ENCODE measurements around the gene ARG2. TPM values are rescaled to one million over a fixed set of nuclear protein-coding genes. Genes with fewer than 3 reads are reported as not detected.

Gene ARG2
- 1 to 10 TPM; 3.5 to 9.6 (median 5.4) TPM for total RNA-seq

- Histone ChIP-seq H3K27ac (peak within 1 kb of the TSS; percentile 25), H3K4me1 (peaks cover 34% of the 10 kb centered on the region), H3K4me3 (peak within 1 kb of the TSS; percentile 67), H3K36me3 (no peaks in the 10 kb centered on the region), H3K9me3 (no peaks in the 10 kb centered on the region), H3K27me3 (no peaks in the 10 kb centered on the region)
- TF ChIP-seq POLR2A (IDR thresholded peaks at IDR 0.05) (peak in 1 of 2 donors; percentile 36), EP300 (IDR thresholded peaks at IDR 0.05) (peak; percentile 33), POLR2AphosphoS5 (IDR thresholded peaks at IDR 0.05) (peak in 1 of 3 donors; percentile 35), CTCF (IDR thresholded peaks at IDR 0.05) (no peak)
- peak; percentile 97 to 98 for DNase-seq (ENCODE audit: low spot score in 2 of 2)
- under 1% methylated on average over 16 of the region's 62 CpGs for WGBS
Measured at GRCh38 chr14:67619446-67620216, at the start of gene ARG2. Gene ARG2, plus strand, starts transcription at chr14:67619920. Its CDS starts 58 bp downstream, at chr14:67619978.

GRCh38 chr14:67570453-67570852, 49.3 kb upstream of the ARG2 start:
- DNase-seq (ENCODE audit: low spot score in 2 of 2): no peak
- no peaks in the 10 kb centered on the region for H3K4me1 ChIP-seq
- H3K27me3 ChIP-seq: no peaks in the 10 kb centered on the region
- no peak overlapping the region for H3K27ac ChIP-seq
- no peak overlapping the region for H3K4me3 ChIP-seq
- TF ChIP-seq CTCF (IDR thresholded peaks at IDR 0.05): no peak
- TF ChIP-seq POLR2AphosphoS5 (IDR thresholded peaks at IDR 0.05): no peak
- no peak for TF ChIP-seq POLR2A (IDR thresholded peaks at IDR 0.05)
- H3K9me3 ChIP-seq: no peaks in the 10 kb centered on the region
- 84% methylated on average over 7 of the region's 7 CpGs for WGBS
- peaks cover 5% of the 10 kb centered on the region for H3K36me3 ChIP-seq

- DNase-seq (ENCODE audit: low spot score in 2 of 2): no peak
- no peaks in the 10 kb centered on the region for H3K27me3 ChIP-seq
- peaks cover 5% of the 10 kb centered on the region for H3K36me3 ChIP-seq
- H3K4me1 ChIP-seq: no peaks in the 10 kb centered on the region
- TF ChIP-seq CTCF (IDR thresholded peaks at IDR 0.05) (peak; percentile 51 to 75), POLR2A (IDR thresholded peaks at IDR 0.05) (no peak), EP300 (IDR thresholded peaks at IDR 0.05) (no peak)
- H3K4me3 ChIP-seq: no peak overlapping the region
- no peak overlapping the region for H3K27ac ChIP-seq
- WGBS: 47% methylated on average over 13 of the region's 14 CpGs
- no peaks in the 10 kb centered on the region for H3K9me3 ChIP-seq
Measured at GRCh38 chr14:67571275-67571990, 48.3 kb upstream of the ARG2 start.

GRCh38 chr14:67571991-67572323, 47.8 kb upstream of the ARG2 start:
- 100% methylated on average over 1 of the region's 19 CpGs for WGBS
- TF ChIP-seq POLR2A (IDR thresholded peaks at IDR 0.05) (no peak), POLR2AphosphoS5 (IDR thresholded peaks at IDR 0.05) (no peak), EP300 (IDR thresholded peaks at IDR 0.05) (no peak), CTCF (IDR thresholded peaks at IDR 0.05) (no peak)
- H3K36me3 ChIP-seq: peaks cover 5% of the 10 kb centered on the region

GRCh38 chr14:67572608-67573007, 47.1 kb upstream of the ARG2 start:
- Histone ChIP-seq H3K36me3 (peaks cover 5% of the 10 kb centered on the region), H3K27ac (no peak overlapping the region), H3K4me3 (no peak overlapping the region), H3K4me1 (no peaks in the 10 kb centered on the region), H3K9me3 (no peaks in the 10 kb centered on the region), H3K27me3 (no peaks in the 10 kb centered on the region)
- DNase-seq (ENCODE audit: low spot score in 2 of 2): peak in 1 of 2 donors; percentile 43
- no peak for TF ChIP-seq POLR2A (IDR thresholded peaks at IDR 0.05)
- TF ChIP-seq POLR2AphosphoS5 (IDR thresholded peaks at IDR 0.05): no peak
- no peak for TF ChIP-seq EP300 (IDR thresholded peaks at IDR 0.05)
- TF ChIP-seq CTCF (IDR thresholded peaks at IDR 0.05): no peak
- 83% methylated on average over 5 of the region's 5 CpGs for WGBS

More at GRCh38 chr14:67571991-67572323, 47.8 kb upstream of the ARG2 start:
- H3K4me3 ChIP-seq: no peak overlapping the region
- no peak for DNase-seq (ENCODE audit: low spot score in 2 of 2)
- H3K9me3 ChIP-seq: no peaks in the 10 kb centered on the region
- no peaks in the 10 kb centered on the region for H3K4me1 ChIP-seq
- H3K27ac ChIP-seq: no peak overlapping the region
- H3K27me3 ChIP-seq: no peaks in the 10 kb centered on the region

Measured in suprapubic skin (tissue), 4 donors.